GM21526 (cell line): Measurements from ENCODE around the gene PDZRN4.

Experiments
- ATAC-seq: cut with Tn5 transposase; IDR thresholded peaks from one replicate; pipeline ENCODE4 v1.9.1; 2021; ENCODE audit warnings: moderate library complexity; ENCODE audit not compliant: unreplicated experiment, low FRiP score

Gene PDZRN4

GRCh38 chr12:41441180-41441579 lies 253.1 kb downstream of the PDZRN4 start:
- ATAC-seq = no peak

DNA sequence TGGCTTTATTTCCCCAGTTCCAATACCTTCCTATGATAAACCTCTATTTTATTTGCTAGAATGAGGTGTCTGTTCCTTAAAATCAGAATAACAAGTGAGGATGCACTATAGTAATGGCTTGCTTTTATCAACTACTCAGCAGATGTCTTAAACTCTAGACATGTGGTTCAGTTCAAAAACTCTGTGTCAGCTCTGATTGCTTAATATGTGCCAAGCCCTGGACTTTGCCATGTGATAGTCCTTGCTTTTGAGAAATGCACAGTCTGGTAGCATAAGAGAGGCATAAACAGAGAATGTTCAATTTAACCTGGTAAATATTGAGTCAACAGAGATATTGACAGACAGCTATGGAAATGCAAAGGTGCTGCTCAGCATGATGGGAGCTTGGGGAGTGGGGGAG lies 254.8 kb downstream of the PDZRN4 start:
- ATAC-seq = no peak

DNA sequence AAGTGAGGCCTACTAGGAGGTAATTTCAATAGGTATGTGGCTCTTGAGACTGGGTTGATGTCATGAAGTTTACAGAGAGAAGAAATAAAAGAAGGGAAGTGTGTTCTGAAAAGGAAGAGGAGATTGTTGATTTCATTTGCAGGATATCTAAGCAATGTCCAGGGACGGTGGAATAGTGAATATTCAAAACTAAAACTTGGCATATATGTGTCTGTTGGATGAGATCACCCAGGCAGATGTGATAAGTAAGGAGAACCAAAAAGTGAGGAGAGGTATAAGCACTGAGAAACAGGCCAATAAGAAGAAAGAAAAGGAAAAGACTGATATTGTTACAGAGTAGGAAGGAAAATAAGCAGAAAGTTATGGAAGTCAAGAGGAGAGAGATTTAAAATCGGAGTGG lies 255.6 kb downstream of the PDZRN4 start:
- no peak for ATAC-seq

GRCh38 chr12:41452838-41453407 lies 264.8 kb downstream of the PDZRN4 start:
- no peak for ATAC-seq

DNA sequence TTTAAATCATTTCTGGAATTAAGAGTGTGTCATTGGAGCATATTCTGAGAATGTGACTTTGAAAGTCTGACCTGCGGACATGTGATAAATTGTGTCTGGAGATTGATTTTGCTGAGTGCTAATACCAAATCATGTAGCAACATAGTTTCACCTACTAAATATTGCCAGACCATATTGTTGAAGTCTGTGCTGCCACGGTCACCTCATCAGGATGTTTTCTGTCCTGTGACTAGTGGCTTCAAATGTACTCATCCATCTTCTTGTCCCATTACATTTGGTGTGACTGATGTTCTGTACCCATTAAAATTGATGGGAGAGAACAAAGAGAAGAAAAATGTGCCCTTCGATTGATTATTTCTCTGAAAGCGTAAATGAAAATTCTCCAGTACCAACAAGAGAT lies 265.3 kb downstream of the PDZRN4 start:
- ATAC-seq = no peak

- no peak for ATAC-seq
Observed at GRCh38 chr12:41459111-41459905, 271.2 kb downstream of the PDZRN4 start.

- ATAC-seq = no peak
Observed at GRCh38 chr12:41459906-41460214, 271.7 kb downstream of the PDZRN4 start.

GRCh38 chr12:41460906-41461305 lies 272.8 kb downstream of the PDZRN4 start:
- no peak for ATAC-seq

DNA sequence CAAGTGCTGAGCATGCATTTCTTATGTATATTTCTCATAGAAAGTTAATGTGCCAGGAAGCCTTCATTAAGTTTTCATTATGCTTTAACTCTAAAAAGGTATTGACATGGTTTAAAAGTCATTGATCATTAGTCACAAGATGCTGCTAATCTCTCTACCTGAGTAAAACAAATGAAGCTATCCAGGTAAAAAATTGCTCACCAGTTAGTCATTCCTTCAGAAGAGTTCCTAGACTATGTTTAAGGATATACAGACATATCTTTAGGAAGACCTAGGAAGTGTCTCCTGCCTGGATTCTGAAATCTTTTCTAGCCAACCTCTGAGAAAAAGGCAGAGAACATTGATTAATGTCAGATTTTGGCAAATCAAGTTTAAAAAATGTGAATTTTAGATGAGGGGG lies 274.2 kb downstream of the PDZRN4 start:
- no peak for ATAC-seq

DNA sequence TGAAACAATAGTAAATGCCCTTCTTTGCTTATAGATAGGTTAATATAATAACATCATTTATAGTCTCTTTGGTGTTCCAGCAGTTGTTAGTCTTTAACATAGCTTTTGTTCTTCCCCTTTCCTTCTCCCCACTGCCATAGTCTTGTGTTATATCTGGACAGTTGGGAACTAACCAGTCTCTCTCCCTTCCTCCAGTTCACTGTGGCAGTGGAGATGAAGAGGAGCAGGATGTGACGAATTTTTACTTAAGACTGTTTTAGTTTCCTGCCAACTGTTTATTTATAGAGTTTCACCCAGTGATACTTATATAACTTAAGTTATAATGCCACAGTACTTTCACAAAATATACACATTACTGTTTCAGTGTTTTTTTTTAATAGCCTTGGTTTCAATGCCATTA lies 277.4 kb downstream of the PDZRN4 start:
- ATAC-seq = no peak

DNA sequence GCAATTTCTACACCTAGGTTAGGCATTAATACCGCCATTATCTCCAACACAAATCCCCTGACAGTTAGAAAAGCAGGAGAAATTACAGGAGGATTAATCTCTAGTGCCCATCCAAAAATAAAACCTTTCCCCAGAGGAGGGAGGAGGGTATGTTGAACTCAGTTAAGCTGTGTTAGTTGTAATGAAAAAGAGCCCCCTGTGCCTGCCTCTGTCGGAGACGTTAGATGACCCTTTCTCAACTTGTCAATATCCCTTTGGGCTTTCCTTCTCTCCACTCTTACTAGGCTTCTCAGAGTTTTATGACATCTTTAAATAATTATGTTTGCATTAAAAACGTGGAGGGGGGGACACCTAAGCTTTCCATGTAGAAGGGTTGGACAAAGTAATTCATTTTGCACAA lies 278.2 kb downstream of the PDZRN4 start:
- ATAC-seq = no peak

DNA sequence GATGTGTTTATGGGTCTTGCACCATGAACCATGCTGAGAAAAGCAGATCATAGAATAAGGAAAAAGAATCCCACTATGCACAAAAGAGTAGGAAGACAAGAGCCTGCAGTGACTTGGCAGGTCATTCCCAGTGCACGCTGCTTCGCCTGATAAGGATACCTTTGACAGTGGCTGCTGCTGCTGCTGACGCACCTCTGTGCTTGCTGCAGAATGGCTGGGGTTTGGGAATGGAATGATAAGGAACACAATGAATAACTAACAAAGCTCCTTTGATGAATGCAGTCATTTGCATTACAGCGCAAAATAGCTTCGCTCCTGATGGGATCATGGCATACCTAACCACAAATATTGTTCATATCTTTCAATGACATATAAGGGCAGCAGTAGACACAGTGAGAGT lies 278.7 kb downstream of the PDZRN4 start:
- no peak for ATAC-seq

GRCh38 chr12:41467591-41468325 lies 279.6 kb downstream of the PDZRN4 start:
- ATAC-seq = no peak

- ATAC-seq = no peak
Observed at GRCh38 chr12:41468341-41468740, 280.2 kb downstream of the PDZRN4 start.

DNA sequence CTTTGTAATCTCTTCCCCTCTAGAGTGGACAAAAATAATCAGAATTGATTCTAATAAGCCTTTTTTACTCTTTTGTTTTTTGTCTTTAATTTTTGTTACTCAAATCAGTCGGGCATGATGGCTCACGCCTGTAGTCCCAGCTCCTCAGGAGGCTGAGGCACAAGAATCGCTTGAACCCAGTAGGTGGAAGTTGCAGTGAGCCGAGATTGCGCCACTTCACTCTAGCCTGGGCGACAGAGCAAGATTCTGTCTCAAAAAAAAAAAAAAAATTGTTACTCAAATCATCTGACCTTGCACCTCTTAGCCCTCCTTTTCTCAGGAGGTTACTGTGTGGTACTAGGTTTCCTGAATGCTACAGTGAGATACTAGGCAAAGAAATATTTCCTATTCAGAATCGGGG lies 280.6 kb downstream of the PDZRN4 start:
- no peak for ATAC-seq

- ATAC-seq = no peak
Observed at GRCh38 chr12:41473441-41473840, 285.3 kb downstream of the PDZRN4 start.

- no peak for ATAC-seq
Observed at GRCh38 chr12:41474001-41474400, 285.9 kb downstream of the PDZRN4 start.

DNA sequence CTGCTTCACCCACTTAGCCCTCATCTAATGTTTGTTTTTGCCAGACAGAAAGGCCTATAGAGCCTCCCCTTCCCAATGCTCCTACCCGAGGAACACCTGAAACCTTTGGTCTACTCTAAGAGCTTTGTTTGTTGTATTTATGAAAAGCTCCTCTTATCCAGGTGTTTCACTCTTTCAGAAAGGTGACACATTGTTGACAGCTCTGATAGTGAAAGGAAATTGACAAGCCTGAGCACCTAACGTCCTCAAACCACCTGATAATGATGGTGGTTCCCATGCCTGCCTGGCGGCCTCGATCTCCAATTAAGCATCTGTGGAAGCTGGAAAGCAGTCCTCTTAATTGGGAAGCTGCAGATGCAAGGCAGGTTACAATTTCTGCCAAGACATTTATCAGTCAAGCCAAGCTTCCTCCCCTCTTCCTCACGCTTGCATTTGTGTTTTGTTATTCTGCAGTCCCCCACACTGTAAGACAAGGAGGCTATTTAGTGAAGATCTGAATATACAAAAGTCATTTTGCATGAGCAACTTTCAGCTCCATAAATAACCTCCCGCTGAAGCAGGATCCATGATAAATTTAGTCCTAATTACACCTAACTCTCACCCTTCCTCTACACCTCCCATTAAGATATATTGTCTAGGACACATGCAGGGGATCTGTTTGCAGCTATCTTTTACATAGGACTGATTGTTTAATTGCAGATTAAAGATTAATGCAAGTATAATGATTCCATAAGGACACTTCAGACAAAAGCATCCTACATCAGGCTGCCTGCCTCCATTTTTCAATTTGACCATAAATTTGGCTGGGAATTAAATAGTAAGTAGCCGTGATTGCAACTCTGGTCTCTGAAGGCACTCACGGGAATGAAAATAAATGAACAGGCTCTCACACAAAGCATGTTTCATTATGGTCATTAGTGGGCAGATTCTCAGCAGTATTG lies 288.6 kb downstream of the PDZRN4 start:
- no peak for ATAC-seq

- ATAC-seq = no peak
Observed at GRCh38 chr12:41479426-41479825, 291.3 kb downstream of the PDZRN4 start.

DNA sequence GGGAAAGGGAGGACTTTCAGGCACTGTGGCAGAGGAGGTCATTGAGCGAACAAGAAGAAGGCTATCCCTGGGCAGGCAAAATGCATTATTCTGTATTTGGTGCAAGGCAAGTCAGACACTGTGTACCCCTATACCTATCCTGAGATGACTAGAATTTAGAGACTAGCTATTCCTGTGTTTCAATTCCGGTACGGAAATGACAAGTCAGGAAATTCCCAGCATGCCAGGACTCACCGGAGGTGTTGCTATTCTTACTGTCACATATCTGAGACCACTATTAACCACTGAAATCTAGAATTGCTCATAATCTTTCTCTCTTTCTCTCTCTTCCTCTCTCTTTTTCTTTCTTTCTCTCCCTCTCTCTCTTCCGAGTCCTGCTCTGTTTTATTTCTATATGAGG lies 297.1 kb downstream of the PDZRN4 start:
- no peak for ATAC-seq

GRCh38 chr12:41486718-41487117 lies 298.6 kb downstream of the PDZRN4 start:
- ATAC-seq = no peak
